ENCODE results near the gene PRKCZ.

Gene PRKCZ

DNA sequence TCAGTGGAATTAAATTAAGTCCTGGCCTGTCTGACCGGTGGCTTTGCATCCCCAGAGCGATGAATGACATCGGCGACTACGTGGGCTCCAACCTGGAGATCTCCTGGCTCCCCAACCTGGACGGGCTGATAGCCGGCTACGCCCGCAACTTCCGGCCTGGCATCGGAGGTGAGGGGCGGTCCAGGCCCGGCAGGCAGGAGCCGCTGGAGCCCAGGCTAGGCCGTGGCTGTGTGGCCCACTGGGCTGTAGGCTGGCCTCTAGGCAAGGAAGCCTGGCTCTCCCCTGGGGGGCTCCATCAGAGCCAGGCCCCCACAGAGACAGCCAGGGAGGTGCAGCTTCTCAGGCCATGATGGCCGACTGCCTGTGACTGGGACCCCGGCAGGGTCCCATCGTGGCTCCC, 25.3 kb upstream of the PRKCZ start:
- no peak for DNase-seq (ENCODE audit: low read depth in 3 of 3, low spot score in 1 of 3)

DNA sequence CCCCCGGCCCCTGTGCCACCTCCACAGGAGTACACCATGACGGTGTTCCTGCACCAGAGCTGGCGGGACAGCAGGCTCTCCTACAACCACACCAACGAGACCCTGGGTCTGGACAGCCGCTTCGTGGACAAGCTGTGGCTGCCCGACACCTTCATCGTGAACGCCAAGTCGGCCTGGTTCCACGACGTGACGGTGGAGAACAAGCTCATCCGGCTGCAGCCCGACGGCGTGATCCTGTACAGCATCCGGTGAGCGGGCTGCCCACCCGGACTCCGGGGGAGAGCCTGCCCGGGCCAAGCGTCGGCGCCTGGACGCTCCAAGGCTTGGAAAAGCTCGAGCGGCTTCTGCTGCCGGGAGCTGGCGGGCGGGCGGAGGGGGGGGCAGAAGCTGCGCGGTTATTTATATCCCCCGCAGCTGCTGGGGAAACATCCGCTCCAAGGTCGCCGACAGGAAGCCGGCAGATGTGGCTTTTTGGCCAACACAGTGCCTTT, 24.7 kb upstream of the PRKCZ start:
- DNase-seq (ENCODE audit: low read depth in 3 of 3, low spot score in 1 of 3), result no peak

DNA sequence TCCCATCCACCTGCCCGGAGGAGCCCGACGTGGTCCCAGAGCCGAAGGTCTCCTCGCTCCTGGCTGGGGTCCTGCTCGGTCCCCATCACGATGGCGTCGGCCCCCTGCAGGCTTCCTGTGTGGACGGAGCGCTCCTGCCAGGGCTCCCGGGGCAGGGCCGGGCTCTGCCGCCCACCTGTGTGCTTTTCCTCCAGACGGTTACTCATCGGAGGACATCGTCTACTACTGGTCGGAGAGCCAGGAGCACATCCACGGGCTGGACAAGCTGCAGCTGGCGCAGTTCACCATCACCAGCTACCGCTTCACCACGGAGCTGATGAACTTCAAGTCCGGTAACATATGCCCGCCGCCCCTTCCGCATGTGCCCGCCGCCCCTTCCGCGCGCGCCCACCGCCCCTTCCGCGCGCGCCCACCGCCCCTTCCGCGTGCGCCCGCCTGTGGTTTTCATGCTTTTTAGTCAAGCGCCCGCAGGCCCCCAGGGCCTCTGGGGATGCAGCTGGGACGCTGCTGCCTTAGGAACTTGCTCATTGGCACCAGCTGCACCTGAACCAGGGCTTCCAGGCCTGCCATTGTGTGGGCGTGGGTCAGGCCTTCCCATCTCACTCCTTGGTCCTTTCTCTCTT, 22.1 kb upstream of the PRKCZ start:
- DNase-seq (ENCODE audit: low read depth in 3 of 3, low spot score in 1 of 3), result no peak

DNA sequence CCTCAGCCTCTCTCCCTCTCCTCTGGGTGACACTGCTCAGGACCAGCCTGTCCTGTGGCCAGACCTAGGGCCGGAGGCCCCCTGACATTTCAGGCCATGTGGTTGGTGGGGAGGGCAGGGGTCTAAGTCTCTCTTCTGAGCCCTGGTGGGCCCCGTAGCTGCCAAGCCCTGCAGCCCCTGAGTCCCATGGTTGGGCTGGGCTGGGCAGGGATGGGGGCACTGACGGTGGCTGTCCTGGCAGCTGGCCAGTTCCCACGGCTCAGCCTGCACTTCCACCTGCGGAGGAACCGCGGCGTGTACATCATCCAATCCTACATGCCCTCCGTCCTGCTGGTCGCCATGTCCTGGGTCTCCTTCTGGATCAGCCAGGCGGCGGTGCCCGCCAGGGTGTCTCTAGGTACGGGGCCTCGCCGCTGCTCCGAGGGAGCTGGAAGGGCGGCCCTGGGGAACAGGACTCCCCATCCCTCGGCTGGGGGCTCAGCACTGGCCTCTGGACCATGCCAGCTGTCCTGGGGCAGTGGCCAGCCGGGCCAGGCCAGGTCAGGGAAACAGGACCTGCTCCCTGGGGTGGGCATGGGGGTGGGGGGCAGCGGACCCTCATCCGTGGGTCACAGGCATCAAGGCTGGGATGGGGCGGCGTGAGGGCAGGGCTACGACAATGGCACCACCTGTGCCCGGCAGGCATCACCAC, 21.2 kb upstream of the PRKCZ start:
- DNase-seq (ENCODE audit: low read depth in 3 of 3, low spot score in 1 of 3), result no peak

DNA sequence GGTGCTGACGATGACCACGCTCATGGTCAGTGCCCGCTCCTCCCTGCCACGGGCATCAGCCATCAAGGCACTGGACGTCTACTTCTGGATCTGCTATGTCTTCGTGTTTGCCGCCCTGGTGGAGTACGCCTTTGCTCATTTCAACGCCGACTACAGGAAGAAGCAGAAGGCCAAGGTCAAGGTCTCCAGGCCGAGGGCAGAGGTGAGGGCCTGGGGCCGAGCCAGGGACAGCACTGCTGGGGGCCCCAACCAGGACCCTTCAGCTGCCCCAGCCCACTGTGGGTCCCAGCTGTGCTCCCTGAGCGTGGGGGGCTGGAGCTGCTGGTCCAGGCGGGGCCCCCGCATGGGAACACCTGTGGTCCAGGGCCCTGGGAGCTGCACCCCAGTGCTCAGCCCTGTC, 20.6 kb upstream of the PRKCZ start:
- DNase-seq (ENCODE audit: low read depth in 3 of 3, low spot score in 1 of 3), result no peak

DNA sequence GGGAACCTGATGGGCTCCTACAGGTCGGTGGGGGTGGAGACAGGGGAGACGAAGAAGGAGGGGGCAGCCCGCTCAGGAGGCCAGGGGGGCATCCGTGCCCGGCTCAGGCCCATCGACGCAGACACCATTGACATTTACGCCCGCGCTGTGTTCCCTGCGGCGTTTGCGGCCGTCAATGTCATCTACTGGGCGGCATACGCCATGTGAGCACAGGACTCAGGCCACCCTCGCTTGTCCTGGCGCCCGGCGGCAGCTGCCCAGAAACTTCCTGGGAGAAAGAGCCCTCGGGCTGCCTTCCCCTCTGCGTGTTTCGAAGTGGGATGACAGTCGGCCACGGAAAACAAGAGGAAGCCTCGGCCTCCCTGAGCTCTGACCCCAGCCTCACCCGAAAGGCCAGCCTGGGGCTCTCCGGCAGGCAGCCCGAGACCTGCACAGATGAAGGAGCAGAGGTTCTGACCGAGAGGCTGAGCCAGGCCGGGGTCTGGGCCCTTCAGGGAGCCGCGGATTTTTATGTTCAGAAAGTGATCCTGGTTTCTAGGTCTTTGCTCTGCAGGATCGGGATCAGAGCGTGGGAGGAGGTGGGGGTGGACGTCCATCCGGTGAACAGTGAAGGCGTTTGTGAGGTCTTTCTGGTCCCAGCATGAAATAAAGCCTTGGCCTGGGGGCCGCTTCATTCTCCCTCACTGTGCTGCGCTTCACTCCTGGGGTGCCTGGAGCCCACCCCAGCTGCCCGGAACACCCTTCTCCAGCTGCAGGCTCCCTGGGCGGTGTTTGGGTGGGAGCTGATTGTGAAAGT, 19.9 kb upstream of the PRKCZ start:
- DNase-seq (ENCODE audit: low read depth in 3 of 3, low spot score in 1 of 3), result no peak

DNA sequence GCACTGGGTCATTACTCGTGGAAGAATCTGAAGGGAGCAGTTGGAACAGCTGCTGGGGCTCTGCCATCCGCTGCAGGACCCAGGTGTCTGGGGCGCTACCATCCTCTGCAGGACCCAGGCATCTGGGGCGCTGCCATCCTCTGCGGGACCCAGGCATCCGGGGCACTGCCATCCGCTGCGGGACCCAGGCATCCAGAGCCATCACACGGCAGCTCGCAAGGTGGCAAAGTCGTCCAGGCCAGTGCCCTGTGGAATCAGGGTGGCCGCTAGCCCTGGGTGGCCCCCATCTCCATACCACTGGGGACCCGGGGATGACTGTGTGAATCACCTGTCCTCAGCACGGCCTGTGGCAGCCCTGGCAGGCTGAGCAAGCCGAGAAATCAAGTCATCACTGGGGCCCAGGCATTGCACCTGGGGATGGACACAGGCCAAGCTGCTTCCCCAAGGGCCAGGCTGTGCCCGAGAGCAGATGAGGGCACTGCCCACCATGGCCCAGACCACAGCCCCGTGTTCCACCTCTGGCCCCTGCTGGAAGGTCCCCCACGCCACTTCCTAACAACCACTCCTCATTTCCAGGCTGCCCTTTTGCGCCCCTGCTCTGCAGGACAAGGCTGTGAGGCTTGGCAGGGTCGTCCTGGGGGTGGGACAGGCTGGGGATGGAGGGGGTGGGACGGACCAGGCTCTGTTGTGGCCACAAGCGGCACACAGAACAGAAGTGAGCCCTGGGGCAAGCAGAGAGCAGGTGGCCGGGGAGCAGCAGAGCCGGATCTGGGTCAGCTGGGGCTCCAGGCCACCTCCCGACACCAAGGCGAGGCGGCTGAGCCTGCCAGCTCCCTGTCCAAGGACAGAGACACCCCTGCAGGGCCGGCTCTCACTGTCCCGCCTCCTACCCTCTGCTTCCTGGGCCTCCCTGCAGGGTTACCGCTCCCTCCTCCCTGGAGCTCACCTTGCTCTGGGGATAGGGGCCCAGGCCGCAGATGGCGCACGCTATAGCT, 18.4 kb upstream of the PRKCZ start:
- no peak for DNase-seq (ENCODE audit: low read depth in 3 of 3, low spot score in 1 of 3)

DNA sequence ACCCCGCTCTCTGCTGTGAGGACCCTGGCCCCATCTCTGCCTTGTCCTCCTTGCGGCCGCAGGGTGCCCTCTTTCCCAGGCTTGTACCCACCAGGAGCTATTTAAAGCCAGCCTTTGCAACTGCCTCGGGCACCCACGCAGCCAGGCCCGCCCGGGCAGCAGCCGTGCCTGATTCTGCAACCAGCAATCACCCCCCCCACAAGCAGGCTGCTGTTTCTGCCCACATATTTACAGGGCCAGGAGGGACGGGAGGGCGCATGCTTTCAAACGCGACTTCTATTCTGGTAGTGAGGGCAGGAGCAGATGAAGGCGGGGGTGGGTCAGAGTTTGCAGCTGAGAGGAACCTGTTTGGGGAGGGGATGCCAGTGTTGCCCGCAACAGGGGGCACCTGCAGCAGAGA, 17.5 kb upstream of the PRKCZ start:
- DNase-seq (ENCODE audit: low read depth in 3 of 3, low spot score in 1 of 3), result no peak

DNA sequence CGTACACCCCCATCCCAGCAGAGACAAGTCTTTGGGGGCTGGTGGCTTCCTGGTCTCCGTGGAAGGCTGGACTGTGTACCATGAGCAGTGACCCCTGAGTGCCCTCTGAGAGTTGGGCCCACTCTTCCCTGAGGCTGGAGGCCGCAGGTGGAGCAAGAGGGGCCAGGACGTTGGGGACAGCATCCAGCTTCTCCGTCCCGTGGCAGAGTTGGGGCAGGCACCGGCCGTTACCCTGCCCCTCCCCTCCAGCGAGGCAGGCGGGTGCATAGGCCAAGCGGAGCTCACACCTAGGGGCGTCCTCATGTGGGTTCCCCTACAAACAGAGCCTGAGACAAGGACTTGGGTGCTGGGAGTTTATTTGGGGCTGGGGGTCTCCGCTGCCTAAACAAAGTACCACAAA, 17.0 kb upstream of the PRKCZ start:
- no peak for DNase-seq (ENCODE audit: low read depth in 3 of 3, low spot score in 1 of 3)

DNA sequence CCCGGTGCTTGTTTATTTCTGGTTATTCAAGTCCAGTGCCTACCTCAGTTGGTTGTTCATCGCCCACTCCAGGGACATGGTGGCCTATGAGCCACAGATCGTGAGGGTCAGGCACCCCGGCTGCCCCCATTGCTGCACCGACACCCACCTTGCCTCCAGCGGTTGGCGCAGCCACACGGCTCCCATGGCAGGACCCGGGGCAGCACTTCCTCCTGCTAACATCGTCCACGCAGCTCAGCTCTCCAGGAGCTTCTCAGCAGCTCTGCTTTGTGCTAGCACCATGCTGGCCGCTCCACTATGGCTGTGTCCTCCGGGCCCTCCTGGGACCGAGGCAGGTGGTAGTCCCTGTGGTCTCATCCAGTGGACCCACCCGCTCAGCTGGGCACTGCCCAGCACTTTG, 13.9 kb upstream of the PRKCZ start:
- DNase-seq (ENCODE audit: low read depth in 3 of 3, low spot score in 1 of 3), result no peak

DNA sequence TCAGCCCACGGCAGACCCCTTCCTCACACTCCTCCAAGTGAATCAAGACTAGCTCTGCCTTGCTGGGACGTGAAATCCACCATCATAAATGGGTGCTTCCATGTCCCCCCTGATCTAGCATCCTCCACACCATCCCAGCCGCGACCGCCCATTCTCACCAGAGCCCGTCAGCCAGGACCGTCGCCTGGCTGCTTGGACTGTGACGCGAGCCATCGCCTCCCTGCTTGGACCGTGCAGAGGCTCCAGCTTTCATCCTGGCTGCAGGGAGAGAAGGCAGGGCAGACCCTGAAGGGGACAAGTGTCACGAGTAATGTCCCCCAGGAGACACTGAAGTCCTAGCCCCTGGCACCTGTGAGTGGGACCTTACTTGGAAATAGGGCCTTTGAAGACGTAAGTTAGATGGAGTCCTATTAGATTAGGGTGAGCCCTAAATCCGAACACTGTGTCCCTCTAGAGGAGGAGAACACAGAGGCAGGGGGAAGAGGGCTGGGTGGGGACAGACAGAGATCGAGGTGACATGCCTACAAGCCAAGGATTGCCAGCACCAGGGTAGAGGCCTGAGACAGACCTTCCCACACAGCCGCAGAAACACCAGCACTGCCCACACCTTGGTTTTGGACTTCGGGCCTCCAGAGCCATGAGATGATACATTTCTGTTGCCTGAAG, 12.8 kb upstream of the PRKCZ start:
- no peak for DNase-seq (ENCODE audit: low read depth in 3 of 3, low spot score in 1 of 3)

DNA sequence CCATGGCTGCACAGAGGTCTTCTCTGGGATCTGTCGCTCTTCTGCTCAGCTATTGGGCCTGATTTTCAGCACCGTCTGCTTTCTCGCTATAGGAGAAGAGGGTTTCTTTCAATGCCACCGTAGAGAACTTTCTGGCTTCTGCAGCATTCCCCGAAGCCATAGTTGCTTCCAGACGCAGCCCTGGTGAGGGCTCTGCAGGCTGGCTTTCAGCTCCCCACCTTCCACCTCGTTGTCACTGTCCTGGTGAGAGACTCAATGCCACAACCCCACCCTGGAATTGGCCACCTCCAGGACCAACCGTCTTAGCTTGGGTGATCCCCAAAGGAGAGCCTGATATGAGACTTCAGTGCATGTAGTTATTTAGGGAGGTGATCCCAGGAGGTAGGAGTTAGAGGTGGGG, 12.0 kb upstream of the PRKCZ start:
- DNase-seq (ENCODE audit: low read depth in 3 of 3, low spot score in 1 of 3), result no peak

DNA sequence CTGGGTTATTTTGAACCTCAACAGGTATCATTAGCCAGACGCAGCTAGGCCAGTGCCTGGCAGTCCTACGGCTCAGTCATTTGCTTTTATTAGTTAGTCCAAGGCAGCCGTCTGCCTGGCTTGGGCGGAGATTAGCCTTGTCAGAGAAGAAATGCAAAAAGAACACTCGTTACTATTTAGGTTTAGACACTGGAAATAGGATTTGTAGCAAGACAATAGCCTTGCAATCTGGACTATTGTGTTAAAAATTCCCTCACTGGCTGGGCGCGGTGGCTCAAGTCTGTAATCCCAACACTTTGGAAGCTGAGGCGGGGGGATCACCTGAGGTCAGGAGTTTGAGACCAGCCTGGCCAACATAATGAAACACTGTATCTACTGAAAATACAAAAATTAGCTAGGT, 11.0 kb upstream of the PRKCZ start:
- DNase-seq (ENCODE audit: low read depth in 3 of 3, low spot score in 1 of 3), result no peak

DNA sequence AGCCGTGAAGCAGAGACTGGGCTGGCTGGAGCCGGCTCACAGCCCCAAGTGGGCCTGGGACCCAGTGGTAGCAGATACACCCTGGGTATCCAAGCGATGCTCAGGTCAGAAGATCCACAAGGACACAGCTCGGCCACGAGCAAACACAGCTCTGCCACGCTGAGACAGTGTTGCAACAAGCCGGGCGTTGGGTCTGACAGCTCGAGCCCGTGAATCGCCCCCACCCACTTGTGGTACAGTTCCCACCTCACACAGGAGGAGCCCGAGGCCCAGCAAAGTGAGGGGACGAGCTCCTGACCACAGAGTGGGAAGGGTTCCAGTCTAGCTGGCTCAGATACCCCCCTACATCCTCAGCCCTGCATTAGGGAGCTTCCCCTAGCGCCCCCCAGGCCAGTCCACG, 8.9 kb upstream of the PRKCZ start:
- DNase-seq (ENCODE audit: low read depth in 3 of 3, low spot score in 1 of 3), result no peak

DNA sequence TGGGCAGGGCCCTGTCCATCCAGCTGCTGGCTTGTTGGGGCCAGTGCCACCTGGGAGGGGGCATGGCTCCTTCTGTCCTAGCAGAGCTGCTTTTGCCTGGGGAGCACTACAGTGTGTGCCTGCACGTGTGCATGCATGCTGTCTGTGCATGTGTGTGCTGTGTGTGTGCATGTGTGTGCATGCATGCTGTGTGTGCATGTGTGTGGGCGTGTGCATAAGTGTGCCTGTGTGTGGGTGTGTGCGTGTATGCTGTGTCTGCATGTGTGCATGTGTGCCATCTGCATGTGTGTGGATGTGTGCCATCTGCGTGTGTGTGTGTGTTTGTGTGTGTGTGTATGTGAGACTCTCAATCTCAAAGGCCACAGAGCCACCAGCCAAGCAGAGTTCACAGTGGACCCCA, 8.3 kb upstream of the PRKCZ start:
- DNase-seq (ENCODE audit: low read depth in 3 of 3, low spot score in 1 of 3), result no peak

DNA sequence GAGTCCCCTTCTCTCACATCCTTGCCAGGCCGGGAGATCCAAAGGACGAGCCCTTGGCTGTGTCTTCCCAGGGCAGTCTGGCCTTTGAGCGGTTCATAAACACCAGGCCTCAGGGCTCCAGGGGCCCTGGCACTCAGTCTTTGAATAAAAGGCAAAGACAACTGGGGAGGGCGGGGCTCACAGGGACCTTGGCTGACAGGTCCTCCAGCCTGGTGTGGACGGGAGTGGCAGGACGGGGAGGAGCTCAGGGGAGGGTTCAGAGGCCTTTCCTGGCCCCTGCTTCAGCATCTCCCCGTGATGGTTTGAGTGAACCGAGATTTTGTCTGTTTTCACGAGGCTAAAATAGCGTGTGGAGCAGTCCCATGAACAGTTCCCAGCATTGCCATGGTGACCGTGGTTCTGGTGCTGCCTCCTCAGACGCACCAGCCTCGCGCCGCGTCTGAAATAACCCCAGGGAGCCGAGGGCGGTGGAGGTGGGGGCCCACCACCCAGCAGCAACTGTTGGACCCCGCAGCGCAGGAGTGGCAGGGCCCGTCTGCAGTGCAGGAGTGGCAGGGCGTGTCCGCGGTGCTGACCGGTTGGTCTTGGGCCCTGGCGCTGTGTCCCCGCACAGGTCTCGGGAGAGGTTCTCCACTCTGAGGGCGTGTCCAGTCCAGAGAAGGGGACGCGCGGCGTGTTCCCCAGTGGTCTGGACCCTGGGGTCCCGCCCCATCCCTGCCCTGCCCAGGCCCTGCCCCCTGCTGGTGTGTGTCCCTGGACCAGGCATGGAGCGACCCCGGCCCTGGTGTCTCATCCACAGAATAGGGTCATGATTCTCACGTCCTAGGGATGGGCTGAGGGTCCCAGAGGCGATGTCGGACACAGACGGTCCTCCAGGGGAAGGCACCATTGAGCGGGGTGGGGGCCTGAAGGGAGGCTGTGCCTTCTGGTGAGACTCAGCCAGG, 7.1 kb upstream of the PRKCZ start:
- DNase-seq (ENCODE audit: low read depth in 3 of 3, low spot score in 1 of 3), result no peak

DNA sequence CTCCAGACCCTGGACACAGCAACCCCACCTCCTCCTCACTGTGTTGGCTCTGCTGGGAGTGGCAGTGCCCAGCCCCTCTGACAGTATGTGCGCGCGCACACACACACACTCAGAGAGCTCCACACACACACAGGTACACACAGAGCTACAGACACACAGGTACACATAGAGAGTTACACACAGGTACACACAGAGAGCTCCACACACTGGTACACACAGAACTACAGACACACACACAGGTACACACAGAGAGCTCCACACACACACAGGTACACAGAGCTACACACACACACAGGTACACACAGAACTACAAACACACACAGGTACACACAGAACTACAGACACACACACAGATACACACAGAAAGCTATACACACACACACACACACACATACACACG, 6.3 kb upstream of the PRKCZ start:
- DNase-seq (ENCODE audit: low read depth in 3 of 3, low spot score in 1 of 3), result no peak

DNA sequence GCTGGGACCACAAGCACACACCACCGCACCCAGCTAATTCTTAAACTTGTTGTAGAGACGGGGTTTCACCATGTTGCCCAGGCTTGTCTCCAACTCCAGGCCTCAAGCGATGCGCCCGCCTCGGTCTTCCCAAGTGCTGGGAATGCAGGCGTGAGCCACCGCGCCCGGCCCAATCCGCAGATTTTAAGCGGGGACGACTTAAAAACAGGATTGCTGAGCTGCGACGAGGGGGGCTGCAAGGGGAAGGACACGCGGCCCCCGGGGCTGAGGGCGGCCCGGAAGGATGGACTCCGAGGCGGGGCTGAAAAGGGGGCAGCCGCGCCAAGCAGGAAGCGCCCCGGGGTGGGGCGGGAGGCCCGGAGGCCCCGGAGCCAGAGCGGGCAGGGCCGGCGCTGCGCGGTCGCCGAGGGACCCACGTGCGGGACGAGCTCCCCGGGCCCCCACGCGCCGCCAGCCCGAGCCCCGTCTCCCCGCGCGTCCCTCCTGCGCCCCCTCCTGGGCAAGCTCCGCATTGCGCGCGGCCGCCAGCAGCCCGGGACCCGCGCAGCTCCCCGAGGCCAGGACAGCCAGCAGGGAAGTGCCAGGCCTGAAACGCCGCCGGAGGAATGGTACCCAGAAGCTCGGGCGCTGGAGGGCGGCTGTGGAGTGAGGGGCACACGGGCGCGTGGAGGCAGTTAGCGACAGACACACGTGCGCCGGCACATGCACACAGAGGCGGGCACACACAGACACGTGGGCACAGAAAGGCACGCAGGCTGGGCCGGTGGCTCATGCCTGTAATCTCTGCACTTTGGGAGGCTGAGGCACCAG, 5.5 kb upstream of the PRKCZ start:
- peak; percentile 39 to 88 (median 59) for DNase-seq (ENCODE audit: low read depth in 3 of 3, low spot score in 1 of 3)

All from stimulated activated CD4-positive, alpha-beta T cell treated with anti-CD3 and anti-CD28 coated beads, TNF-alpha, amount 100 ng/mL, for 1 hour (primary cell).